Calu3 (cell line): Measurements from ENCODE around the gene NOX3. TPM values are rescaled to one million over a fixed set of nuclear protein-coding genes. Genes with fewer than 3 reads are reported as not detected.

Source experiments
- BruUV-seq: library from RNA; stranded (reverse); fragments of 400-500 nt; replicated peaks from 2 replicates; lab custom pipeline; 2021; lab: Mats Ljungman, UMichigan
- CTCF ChIA-PET: fragments of 300-600 bp; sonication (Branson Sonifier 250); formaldehyde crosslinking; loops from one replicate; lab custom pipeline; 2022; ENCODE audit warnings: antibody characterized with exemption; lab: Charles Lee
- DNase-seq: peaks from one replicate; pipeline ENCODE4 v3.0.0; 2022
- H3K27ac Mint-ChIP-seq: one replicate; pipeline ENCODE4 v1.8.0; 2022; ENCODE audit warnings: mixed read lengths; ENCODE audit not compliant: unreplicated experiment
- H3K27me3 Mint-ChIP-seq: one replicate; pipeline ENCODE4 v1.8.0; 2022; ENCODE audit warnings: mixed read lengths; ENCODE audit not compliant: unreplicated experiment
- H3K36me3 Mint-ChIP-seq: one replicate; pipeline ENCODE4 v1.8.0; 2022; ENCODE audit warnings: mild to moderate bottlenecking, moderate library complexity, mixed read lengths; ENCODE audit not compliant: insufficient read depth, unreplicated experiment
- H3K4me1 Mint-ChIP-seq: one replicate; pipeline ENCODE4 v1.8.0; 2022; ENCODE audit warnings: mild to moderate bottlenecking, low read depth, mixed read lengths; ENCODE audit not compliant: unreplicated experiment
- H3K4me3 Mint-ChIP-seq: one replicate; pipeline ENCODE4 v1.8.0; 2022; ENCODE audit warnings: mild to moderate bottlenecking, low read depth, moderate library complexity, mixed read lengths; ENCODE audit not compliant: unreplicated experiment
- H3K9me3 Mint-ChIP-seq: one replicate; pipeline ENCODE4 v1.8.0; 2022; ENCODE audit warnings: low read depth, mixed read lengths; ENCODE audit not compliant: unreplicated experiment
- intact Hi-C: fragments of 100-400 bp; cut with micrococcal nuclease; formaldehyde crosslinking; loops from one replicate; pipeline ENCODE4 v1.10.0; 2022; ENCODE audit not compliant: unreplicated experiment
- total RNA-seq: library from RNA; stranded (reverse); gene quantifications from 2 replicates; pipeline ENCODE4 v1.2.3, GENCODE V29; 2022
- TF ChIP-seq, protein P1 (sequence below): fragments of 200-600 bp; IDR thresholded peaks from one replicate; pipeline ENCODE4 v1.8.0; 2022; ENCODE audit warnings: antibody characterized with exemption; ENCODE audit not compliant: unreplicated experiment

Gene NOX3
- total RNA-seq, 1 experiment from 2014 or later = not detected

DNA sequence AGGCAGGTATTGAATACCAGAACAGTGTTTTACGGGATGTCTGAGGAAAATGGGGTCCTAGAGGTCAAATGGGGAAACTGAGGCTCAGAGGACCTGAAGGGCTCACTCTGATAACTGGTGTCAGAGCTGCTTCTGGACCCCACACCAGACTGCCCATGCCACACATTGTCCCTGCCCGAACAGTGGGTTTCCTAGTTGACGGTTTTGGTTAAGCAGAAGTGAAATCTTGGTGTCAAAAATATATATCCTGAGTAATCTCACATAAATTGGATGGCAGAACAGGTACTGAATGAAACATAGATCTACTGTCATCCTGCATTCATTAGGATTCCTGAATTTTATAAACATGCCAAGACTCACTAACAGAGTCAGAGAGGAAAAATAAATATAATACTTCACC lies 16.3 kb downstream of the NOX3 start:
- TF ChIP-seq, protein P1, sequence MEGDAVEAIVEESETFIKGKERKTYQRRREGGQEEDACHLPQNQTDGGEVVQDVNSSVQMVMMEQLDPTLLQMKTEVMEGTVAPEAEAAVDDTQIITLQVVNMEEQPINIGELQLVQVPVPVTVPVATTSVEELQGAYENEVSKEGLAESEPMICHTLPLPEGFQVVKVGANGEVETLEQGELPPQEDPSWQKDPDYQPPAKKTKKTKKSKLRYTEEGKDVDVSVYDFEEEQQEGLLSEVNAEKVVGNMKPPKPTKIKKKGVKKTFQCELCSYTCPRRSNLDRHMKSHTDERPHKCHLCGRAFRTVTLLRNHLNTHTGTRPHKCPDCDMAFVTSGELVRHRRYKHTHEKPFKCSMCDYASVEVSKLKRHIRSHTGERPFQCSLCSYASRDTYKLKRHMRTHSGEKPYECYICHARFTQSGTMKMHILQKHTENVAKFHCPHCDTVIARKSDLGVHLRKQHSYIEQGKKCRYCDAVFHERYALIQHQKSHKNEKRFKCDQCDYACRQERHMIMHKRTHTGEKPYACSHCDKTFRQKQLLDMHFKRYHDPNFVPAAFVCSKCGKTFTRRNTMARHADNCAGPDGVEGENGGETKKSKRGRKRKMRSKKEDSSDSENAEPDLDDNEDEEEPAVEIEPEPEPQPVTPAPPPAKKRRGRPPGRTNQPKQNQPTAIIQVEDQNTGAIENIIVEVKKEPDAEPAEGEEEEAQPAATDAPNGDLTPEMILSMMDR = no peak
- CTCF ChIA-PET = no interaction called here
- no peak overlapping the region for H3K27ac Mint-ChIP-seq
- no peak for DNase-seq
- H3K27me3 Mint-ChIP-seq = no peaks in the 10 kb centered on the region
- H3K36me3 Mint-ChIP-seq = no peaks in the 10 kb centered on the region
- H3K4me1 Mint-ChIP-seq = no peaks in the 10 kb centered on the region
- H3K9me3 Mint-ChIP-seq = peaks cover 2% of the 10 kb centered on the region
- BruUV-seq = no TSS peak
- no peak overlapping the region for H3K4me3 Mint-ChIP-seq
- intact Hi-C loops = no loop called here

DNA sequence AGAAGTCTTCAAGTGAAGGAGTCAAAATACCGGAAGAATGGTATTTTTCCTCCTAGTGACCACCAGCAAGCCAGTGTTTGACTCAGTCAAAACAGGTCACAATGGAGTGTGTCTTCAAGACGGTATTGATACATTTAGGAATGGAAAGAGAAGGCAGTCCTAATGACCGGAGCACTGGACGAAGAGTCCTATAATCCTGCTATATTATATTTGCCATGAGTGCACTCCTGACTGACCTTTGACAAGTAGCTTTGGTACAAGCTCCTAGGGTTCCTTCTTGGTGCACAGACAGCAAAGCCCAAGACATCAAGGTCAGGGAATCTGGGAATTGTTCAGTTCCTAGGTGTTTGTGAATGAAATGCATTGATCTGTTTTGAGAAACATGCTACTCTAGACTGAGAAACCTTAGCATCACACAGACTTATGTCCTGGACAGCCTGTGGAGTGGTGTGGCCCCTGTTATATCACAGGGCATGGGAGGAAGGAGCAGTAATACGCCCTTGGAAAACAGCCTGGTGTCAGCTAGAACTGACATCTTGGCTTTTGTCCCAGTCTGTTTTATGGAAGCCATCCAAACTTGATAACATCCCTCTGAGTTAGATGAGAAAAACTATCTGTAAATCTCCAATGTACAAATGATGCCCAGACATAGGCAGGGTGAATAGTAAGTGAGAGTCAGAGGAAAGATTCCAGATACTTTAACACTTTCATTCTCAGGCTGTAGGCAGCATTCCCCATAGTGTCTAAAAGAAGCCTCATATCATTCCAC lies 18.5 kb downstream of the NOX3 start:
- intact Hi-C loops = no loop called here
- no TSS peak for BruUV-seq
- CTCF ChIA-PET = no interaction called here
- no peaks in the 10 kb centered on the region for H3K4me1 Mint-ChIP-seq
- H3K27ac Mint-ChIP-seq = no peak overlapping the region
- H3K4me3 Mint-ChIP-seq = no peak overlapping the region
- TF ChIP-seq, protein P1 = no peak
- no peak for DNase-seq
- H3K9me3 Mint-ChIP-seq = peaks cover 5% of the 10 kb centered on the region
- H3K36me3 Mint-ChIP-seq = no peaks in the 10 kb centered on the region
- no peaks in the 10 kb centered on the region for H3K27me3 Mint-ChIP-seq

DNA sequence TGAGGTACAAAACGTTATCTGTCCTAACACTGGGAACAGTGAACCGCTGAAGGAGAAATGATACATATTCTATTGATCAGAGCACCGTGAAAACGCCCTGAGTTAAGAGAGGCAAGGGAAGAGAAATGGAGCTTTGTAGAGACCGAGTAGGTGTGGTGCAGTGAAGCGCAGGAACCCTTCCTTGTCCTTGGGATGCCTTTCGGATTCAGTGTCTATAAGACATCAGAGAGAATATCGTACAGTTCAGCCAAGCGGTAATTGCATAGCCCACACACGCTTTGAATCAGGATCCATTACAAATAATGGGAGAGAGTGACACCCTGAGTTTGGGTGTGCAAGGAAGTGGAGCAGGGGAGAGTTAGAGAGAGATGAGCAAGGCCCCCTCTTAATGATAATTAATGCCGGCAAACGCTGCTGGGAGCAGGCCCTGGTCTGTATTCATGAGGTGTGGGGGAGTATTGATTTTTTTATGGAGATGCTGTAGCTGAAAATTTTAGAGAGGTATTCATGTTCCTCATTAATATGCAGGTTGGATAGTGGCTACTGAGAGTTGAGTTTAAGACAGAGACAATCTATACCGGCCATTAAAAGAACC lies 20.7 kb downstream of the NOX3 start:
- no peak overlapping the region for H3K27ac Mint-ChIP-seq
- H3K9me3 Mint-ChIP-seq = peaks cover 5% of the 10 kb centered on the region
- CTCF ChIA-PET = interaction anchor here (1.2 kb wide), 1 partner anchor 37 kb away, joined by 3 read pairs; no protein-coding TSS in a partner anchor
- DNase-seq = no peak
- no TSS peak for BruUV-seq
- H3K36me3 Mint-ChIP-seq = no peaks in the 10 kb centered on the region
- no peaks in the 10 kb centered on the region for H3K4me1 Mint-ChIP-seq
- intact Hi-C loops = no loop called here
- no peaks in the 10 kb centered on the region for H3K27me3 Mint-ChIP-seq
- no peak overlapping the region for H3K4me3 Mint-ChIP-seq
- TF ChIP-seq, protein P1 = no peak

DNA sequence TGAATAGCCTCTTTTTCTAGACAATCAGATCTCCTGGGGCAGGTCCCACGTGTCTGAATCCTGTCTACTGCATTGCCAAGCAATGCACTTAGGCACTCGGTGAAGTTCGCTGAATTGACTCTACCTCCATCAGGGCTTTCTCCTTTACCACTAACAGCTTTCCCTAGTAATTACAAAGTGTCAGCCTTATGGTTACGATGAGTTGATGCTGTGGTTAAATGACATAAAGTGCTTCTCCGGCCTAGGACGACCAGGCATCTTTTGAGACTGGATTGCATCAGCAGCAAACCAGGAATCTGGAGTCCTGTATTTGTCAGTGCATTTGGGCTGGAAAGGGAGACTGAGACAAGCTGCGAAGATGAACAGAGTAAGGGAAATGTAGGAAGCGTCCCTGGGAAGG lies 21.5 kb downstream of the NOX3 start:
- CTCF ChIA-PET = interaction anchor here (1.2 kb wide), 1 partner anchor 38 kb away, joined by 3 read pairs; no protein-coding TSS in a partner anchor
- H3K4me1 Mint-ChIP-seq = no peaks in the 10 kb centered on the region
- intact Hi-C loops = no loop called here
- no peak for DNase-seq
- H3K9me3 Mint-ChIP-seq = peaks cover 5% of the 10 kb centered on the region
- H3K36me3 Mint-ChIP-seq = no peaks in the 10 kb centered on the region
- TF ChIP-seq, protein P1 = no peak
- H3K4me3 Mint-ChIP-seq = no peak overlapping the region
- no peaks in the 10 kb centered on the region for H3K27me3 Mint-ChIP-seq
- H3K27ac Mint-ChIP-seq = no peak overlapping the region
- BruUV-seq = no TSS peak
